RWPE2 (cell line): ENCODE measurements around the gene GET4.

Source experiments
- ATAC-seq: fragments of 200-7000 bp; cut with Tn5 transposase; 3 replicates; pipeline ENCODE4 v1.9.1; 2021; ENCODE audit warnings: low read depth
- DNase-seq: peaks from one replicate; pipeline ENCODE4 v3.0.0-alpha.2; 2020; ENCODE audit warnings: low spot score
- H3K27ac ChIP-seq: fragments of 450-650 bp; 2 replicates; pipeline ENCODE4 v1.5.1; 2017; ENCODE audit warnings: mild to moderate bottlenecking; ENCODE audit not compliant: poor library complexity, severe bottlenecking
- H3K27me3 ChIP-seq: fragments of 250-450 bp; sonication (Bioruptor Pico); 2 replicates; pipeline ENCODE4 v1.5.1; 2021; ENCODE audit warnings: mild to moderate bottlenecking, moderate library complexity; ENCODE audit not compliant: insufficient read depth, poor library complexity, severe bottlenecking
- H3K36me3 ChIP-seq: fragments of 250-450 bp; sonication (Bioruptor Pico); 2 replicates; pipeline ENCODE4 v1.5.1; 2020; ENCODE audit warnings: low read depth, mild to moderate bottlenecking, moderate library complexity
- H3K4me1 ChIP-seq: fragments of 250-450 bp; sonication (Bioruptor Pico); 2 replicates; pipeline ENCODE4 v1.5.1; 2021; ENCODE audit warnings: mild to moderate bottlenecking, moderate library complexity; ENCODE audit not compliant: insufficient read depth, poor library complexity, severe bottlenecking
- H3K4me3 ChIP-seq: fragments of 250-450 bp; sonication (Bioruptor Pico); 2 replicates; pipeline ENCODE4 v1.5.1; 2021; ENCODE audit warnings: mild to moderate bottlenecking, moderate library complexity; ENCODE audit not compliant: severe bottlenecking
- H3K9me3 ChIP-seq: fragments of 250-450 bp; sonication (Bioruptor Pico); 2 replicates; pipeline ENCODE4 v1.5.1; 2021; ENCODE audit warnings: mild to moderate bottlenecking, moderate library complexity; ENCODE audit not compliant: severe bottlenecking
- CTCF ChIP-seq: fragments of 450-650 bp; IDR thresholded peaks from one replicate; pipeline ENCODE4 v1.5.1; 2017; ENCODE audit warnings: mild to moderate bottlenecking, moderate library complexity; ENCODE audit not compliant: poor library complexity, severe bottlenecking

The GET4 gene

DNA sequence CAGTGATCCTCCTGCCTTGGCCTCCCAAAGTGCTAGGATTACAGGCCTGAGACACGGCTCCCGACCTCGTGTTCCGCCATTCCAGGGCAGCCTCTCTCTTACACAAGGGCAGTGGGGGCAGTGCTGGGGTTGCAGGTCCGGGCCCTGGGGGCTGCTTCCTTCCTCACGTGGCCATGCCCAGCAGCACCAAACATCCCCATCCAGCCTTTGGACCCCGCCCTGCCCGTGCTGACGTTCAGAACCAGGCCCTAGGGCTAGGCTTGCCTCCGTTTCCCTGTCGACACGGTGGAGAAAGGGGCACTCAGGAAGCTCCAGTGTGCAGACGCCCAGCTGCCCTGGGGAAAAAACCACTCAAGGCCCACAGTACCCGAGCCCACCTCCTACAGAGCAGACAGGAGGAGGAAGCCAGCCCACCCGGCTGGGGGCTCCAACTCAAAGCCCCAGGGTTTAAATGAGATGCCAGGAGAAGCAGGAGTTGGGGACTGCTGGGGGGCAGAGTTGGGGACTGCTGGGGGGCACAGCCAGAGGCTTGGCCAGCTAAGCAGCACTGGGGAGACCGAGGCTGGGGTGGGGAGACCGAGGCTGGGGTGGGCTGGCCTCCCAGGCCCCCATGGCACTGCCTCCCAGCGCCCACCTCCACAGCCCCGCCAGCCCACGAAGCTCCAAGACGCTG lies 42.2 kb downstream of the GET4 start:
- Histone ChIP-seq H3K27me3 (no peaks in the 10 kb centered on the region), H3K27ac (no peak overlapping the region), H3K4me3 (no peak overlapping the region), H3K9me3 (no peaks in the 10 kb centered on the region), H3K4me1 (peaks cover 14% of the 10 kb centered on the region), H3K36me3 (no peaks in the 10 kb centered on the region)
- no peak for ATAC-seq
- TF ChIP-seq CTCF: no peak
- DNase-seq: peak; percentile 57

DNA sequence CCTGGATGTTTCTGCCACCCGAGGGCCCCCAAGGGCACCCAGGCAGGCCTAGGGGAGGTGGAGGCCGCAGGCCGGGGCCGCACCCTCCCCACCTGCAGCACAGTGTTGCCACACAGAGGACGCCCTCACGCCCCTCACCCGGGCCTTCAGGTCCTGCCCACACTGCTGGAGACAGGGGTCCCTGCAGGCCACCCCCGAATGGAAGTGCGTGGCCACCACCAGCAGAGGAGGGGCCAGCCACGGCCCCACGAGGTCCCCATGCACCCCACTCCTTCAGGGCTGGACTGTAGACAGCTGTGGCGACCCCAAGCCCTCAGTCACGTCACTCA lies 42.7 kb downstream of the GET4 start:
- Histone ChIP-seq H3K4me3 (no peak overlapping the region), H3K36me3 (no peaks in the 10 kb centered on the region), H3K4me1 (peaks cover 9% of the 10 kb centered on the region), H3K27me3 (no peaks in the 10 kb centered on the region), H3K27ac (no peak overlapping the region), H3K9me3 (no peaks in the 10 kb centered on the region)
- TF ChIP-seq CTCF: no peak
- ATAC-seq (no peak), DNase-seq (peak; percentile 40)

DNA sequence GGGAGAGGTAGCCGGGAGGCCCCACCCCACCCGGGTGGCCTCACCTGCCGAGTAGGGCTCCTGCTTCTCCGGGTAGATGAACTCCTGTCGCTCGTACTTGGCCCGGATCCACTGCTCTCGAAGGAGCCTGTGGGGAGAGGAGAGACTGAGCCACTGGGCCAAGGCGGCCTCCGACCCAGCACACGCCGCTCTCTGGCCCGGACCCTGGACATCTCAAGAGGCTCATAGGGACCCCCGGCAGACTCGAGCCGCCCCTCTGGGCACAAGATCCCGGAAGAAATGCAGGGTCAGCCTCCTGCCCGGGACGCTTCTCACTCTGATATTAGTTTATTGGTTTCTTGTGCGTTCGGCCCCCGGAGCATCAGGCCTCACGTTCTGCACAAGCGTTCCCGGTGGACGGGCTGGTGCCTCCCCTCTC lies 43.6 kb downstream of the GET4 start:
- Histone ChIP-seq H3K27ac (no peak overlapping the region), H3K4me1 (peaks cover 7% of the 10 kb centered on the region), H3K4me3 (no peak overlapping the region), H3K27me3 (no peaks in the 10 kb centered on the region), H3K9me3 (no peaks in the 10 kb centered on the region), H3K36me3 (no peaks in the 10 kb centered on the region)
- no peak for TF ChIP-seq CTCF
- DNase-seq (peak; percentile 54), ATAC-seq (no peak)

DNA sequence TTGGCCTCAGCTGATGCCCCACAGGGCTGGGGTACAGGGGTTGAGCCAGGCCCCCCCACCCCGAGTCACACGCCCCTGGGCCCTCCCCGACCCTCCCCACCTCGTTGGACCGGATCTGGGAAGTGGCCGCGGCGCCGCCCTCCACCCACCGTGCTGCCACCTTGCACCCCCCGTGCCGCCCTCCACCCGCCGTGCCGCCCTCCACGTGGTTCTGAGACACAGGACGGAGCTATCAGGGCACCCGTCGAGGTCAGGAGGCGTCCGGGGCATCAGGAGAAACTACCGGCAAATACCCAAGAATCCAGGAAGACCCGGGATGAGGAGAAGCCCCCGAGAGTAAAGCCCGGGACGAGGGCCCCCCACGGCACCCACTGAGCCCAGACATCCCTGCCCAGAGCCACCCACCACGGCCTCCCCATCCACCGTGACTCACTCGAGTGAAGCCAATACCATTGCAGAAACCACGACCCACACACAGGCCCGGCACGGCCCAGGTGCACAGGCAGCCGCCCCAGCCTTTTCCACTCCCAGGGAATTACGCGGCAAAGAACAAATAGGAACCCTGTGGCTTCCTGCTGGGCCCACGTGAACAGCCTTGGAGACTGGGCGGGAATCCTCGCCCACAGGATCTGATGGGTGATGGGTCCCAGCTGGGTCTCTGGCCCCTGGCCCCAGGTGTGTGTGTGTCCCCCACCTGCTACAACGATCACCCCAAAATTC lies 44.2 kb downstream of the GET4 start:
- Histone ChIP-seq H3K9me3 (no peaks in the 10 kb centered on the region), H3K36me3 (no peaks in the 10 kb centered on the region), H3K27ac (no peak overlapping the region), H3K4me1 (peaks cover 7% of the 10 kb centered on the region), H3K27me3 (no peaks in the 10 kb centered on the region), H3K4me3 (no peak overlapping the region)
- DNase-seq (peak; percentile 57), ATAC-seq (no peak)
- TF ChIP-seq CTCF: no peak

DNA sequence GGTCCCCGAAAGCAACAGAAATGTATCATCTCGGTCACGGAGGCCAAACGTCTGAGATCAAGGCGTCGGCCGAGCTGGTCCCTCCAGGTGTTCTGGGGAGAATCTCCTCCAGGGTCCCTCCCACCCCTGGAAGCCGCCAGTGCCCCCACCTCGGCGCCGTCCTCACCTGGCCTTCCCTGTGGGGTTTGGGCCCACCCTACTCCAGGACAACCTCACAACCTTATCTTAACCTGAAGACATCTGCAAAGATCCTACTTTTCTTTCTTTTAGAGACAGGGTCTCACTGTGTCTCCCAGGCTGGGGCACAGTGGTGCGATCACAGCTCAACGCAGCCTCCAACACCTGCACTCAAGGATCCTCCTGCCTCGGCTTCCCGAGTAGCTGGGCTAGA lies 44.7 kb downstream of the GET4 start:
- peaks cover 7% of the 10 kb centered on the region for H3K4me1 ChIP-seq
- DNase-seq (peak; percentile 50), ATAC-seq (no peak)
- no peaks in the 10 kb centered on the region for H3K36me3 ChIP-seq
- no peak overlapping the region for H3K27ac ChIP-seq
- no peaks in the 10 kb centered on the region for H3K9me3 ChIP-seq
- H3K4me3 ChIP-seq: no peak overlapping the region
- no peak for TF ChIP-seq CTCF
- H3K27me3 ChIP-seq: no peaks in the 10 kb centered on the region
